ENCODE results near the gene IL19.

- TF ChIP-seq CTCF (IDR thresholded peaks at IDR 0.05; ENCODE audit: poor library complexity) (no peak), EZH2phosphoT487 (IDR thresholded peaks at IDR 0.05; ENCODE audit: low read depth, severe bottlenecking, unreplicated experiment) (no peak), EZH2 (IDR thresholded peaks at IDR 0.05; ENCODE audit: borderline replicate concordance) (no peak)
Observed at GRCh38 chr1:206786212-206786886, 15.8 kb downstream of the IL19 start.

Data from hepatocyte (in vitro differentiated cells).